Right kidney (tissue), 9 donors: Measurements from ENCODE around the gene KLHDC1.
A peak's percentile ranks its signal among the peaks of the same experiment; 100 is the strongest.
"Not testable (repeated sequence)": the region's sequence is repeated elsewhere in the genome, so short reads cannot be mapped to it uniquely, and the experiment has no call there.

Experiments
- DNase-seq: peaks from one replicate; pipeline ENCODE4 v3.0.0-alpha.2; 2016
- long read RNA-seq, 8 donors: transcript quantifications; one replicate each; lab custom pipeline, GENCODE V29; 2026

Gene KLHDC1, protein sequence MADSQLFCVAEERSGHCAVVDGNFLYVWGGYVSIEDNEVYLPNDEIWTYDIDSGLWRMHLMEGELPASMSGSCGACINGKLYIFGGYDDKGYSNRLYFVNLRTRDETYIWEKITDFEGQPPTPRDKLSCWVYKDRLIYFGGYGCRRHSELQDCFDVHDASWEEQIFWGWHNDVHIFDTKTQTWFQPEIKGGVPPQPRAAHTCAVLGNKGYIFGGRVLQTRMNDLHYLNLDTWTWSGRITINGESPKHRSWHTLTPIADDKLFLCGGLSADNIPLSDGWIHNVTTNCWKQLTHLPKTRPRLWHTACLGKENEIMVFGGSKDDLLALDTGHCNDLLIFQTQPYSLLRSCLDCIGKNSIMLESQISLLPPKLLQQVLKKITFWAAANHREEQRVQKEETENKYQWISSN
- long read RNA-seq, donor 1, partial matches to known transcripts, result 0 of 1 reads
- long read RNA-seq, donor 1, other reads (novel, unspliced or antisense), result 0 of 1 reads
- long read RNA-seq, donor 2, result 0 reads
- long read RNA-seq, donor 3, result 0 reads
- long read RNA-seq, donor 4, partial matches to known transcripts, result 0 of 1 reads
- long read RNA-seq, donor 4, other reads (novel, unspliced or antisense), result 0 of 1 reads
- long read RNA-seq, donor 5, result 0 reads
- long read RNA-seq, donor 6, result 0 reads
- long read RNA-seq, donor 7, result 0 reads
- long read RNA-seq, donor 8, result 0 reads

GRCh38 chr14:49692811-49693734 is at the start of gene KLHDC1:
Gene KLHDC1, plus strand, starts transcription at chr14:49693120. Its CDS starts 75 bp downstream, at chr14:49693195.
- peak; percentile 94 for DNase-seq

GRCh38 chr14:49653508-49653907 is 39.4 kb upstream of the KLHDC1 start:
- no peak for DNase-seq

DNA sequence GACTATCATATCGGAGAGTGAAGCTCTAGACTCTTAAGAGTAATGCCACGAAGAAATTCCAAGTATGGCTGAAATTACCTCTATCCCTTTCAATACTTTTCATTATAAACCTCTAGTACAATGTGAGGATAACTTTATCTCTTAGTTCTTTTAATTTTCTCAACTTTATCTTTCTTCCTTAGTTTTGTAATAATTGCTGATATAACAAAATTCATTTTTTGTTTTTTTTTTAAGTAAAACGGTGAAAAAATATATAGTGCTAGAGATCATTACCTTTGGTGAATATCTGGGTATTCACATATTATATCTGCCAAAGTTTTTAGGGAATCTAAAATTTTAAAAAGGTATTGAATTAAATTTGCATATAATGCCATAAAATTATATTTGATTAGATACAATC is 38.4 kb upstream of the KLHDC1 start:
- DNase-seq, result no peak

DNA sequence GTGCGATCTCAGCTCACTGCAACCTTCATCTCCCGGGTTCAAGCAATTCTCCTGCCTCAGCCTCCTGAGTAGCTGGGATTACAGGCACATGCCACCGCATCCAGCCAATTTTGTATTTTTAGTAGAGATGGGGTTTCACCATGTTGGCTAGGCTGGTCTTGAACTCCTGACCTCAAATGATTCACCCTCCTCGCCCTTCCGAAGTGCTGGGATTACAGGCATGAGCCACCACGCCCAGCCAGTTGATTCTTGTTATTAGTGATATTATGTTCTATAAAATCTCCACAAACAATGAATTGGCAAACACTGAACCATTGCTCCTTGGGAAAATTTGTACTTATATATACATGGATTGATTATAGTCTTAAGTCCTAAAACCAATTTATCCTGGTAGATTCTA is 35.4 kb upstream of the KLHDC1 start:
- not testable (repeated sequence) for DNase-seq

DNA sequence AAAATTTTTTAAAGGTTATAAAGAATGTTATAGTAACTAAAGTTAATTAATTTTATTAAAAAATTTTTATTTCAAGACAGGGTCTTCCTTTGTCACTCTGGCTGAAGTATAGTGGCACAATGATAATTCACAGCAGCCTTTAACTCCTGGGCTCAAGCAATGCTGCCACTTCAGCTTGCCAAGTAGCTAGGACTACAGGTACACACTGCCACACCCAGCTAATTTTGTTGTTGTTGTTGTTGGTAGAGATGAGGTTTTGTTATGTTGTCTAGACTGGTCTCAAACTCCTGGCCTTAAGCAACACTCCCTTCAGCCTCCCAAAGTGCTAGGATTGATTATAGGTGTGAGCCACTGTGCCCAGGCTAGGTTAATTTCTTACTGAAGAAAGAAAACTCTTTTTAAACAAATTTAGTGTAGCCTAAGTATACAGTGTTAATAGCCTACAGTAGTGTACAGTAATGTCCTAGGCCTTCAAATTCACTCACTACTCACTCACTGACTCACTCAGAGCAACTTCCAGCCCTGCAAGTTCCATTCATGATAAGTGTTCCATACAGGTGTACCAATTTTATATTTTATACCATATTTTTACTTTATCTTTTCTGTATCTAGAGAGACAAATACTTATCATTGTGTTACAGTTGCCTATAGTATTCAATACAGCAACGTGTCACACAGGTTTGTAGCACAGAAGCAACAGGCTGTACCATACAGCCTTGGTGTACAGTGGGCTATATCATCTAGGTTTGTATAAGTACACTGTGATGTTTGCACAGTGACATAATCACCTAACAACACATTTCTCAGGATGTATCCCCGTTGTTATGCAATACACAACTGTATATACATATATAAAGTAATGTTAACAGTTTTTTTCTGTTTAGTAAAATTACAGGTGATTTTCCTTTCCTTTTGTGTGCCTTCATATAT is 33.1 kb upstream of the KLHDC1 start:
- no peak for DNase-seq

GRCh38 chr14:49670475-49670874 is 22.4 kb upstream of the KLHDC1 start:
- no peak for DNase-seq

GRCh38 chr14:49673586-49673985 is 19.3 kb upstream of the KLHDC1 start:
- no peak for DNase-seq

- DNase-seq, result no peak
Measured at GRCh38 chr14:49677643-49678042, 15.3 kb upstream of the KLHDC1 start.

DNA sequence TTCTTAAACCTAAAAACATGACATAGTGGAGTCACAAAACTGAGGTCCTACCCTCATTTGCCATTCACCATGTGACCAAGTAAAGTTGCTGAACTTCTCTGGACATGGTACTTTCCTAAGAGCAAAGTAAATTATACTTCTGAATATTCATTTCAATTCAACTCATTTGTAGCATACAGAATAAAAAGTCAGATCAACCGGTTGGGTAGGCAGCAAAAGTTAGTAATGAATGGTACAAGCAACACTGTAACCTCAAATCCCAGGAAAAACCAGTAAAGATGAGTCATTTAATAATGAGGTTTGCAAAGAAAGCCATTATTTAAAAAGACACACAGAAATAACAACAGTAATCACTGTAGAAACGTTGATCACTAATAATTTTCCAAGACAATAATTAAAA is 13.6 kb upstream of the KLHDC1 start:
- no peak for DNase-seq

GRCh38 chr14:49686425-49686824 is 6.5 kb upstream of the KLHDC1 start:
- no peak for DNase-seq

DNA sequence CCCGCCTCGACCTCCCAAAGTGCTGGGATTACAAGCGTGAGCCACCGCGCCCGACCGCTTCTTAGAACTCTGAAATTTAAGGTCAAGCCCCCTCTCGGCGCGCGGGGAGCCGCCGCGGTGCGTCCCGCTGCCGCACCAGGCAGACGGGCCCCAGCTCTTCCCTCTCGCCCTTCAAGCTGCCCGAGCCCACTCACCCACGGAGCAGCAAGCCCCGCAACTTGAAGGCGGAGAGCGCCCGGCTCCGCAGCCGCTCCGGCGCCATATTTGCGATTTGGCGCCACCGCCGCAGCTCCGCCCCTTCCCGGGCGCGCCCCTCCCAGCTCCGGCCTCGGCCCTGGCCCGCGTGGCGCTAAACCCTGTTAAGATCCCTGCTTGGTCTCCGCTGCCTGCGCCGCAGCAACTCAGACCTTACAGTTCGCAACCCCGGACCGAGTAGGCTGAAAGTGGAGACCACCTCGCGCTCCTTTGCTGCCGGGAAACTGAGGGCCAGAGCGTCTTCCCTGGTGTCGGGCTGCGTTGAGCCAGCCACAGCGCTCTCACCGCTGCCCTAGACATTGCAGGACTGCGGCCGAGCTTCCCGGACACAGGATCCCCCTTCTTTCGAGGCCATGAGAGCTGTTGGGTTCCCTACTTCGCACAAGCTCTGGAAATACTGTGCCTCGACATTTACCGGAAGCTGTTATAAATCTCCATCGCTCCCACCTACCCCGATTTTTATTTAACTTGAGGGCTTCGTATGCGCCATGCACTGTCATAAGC is 4.8 kb upstream of the KLHDC1 start, which contains the start of gene POLE2:
POLE2 (minus strand) TSS at position 273 of the 759 bp plus-strand sequence; CDS start at position 262, 11 bp downstream.
- peak; percentile 98 for DNase-seq

DNA sequence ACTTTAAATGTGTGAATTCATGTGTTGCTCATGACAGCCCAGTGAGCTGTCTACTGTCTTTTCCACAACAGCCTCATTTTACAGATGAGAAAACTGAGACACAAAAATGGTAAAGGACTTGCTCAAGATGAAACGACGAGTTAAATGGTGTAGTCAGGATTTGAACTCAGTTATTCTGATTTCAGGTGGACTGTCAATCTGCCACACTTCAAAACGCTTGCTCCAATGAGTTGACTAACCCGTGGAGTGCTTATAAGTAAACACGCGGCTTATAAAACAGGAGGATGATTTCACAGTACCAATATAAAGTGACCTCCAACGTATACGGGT is 4.3 kb upstream of the KLHDC1 start:
- peak; percentile 16 for DNase-seq

- DNase-seq, result no peak
Measured at GRCh38 chr14:49691031-49691430, 1.9 kb upstream of the KLHDC1 start.

- DNase-seq, result peak; percentile 28
Measured at GRCh38 chr14:49692193-49692757, 645 bp upstream of the KLHDC1 start.

DNA sequence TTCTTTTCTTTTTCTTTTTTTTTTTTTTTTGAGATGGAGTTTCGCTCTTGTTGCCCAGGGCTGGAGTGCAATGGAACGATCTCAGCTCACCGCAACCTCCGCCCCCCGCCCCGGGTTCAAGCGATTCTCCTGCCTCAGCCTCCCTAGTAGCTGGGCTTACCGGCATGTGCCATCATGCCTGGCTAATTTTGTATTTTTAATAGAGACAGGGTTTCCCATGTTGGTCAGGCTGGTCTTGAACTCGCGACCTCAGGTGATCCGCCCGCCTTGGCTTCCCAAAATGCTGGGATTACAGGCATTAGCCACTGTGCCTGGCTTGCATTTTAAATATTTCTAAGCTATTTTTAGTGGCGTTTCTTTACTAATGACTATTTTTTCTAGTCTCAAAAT is 810 bp downstream of the KLHDC1 start:
- DNase-seq, result not testable (repeated sequence)

- DNase-seq, result no peak
Measured at GRCh38 chr14:49702725-49703124, 9.8 kb downstream of the KLHDC1 start.

DNA sequence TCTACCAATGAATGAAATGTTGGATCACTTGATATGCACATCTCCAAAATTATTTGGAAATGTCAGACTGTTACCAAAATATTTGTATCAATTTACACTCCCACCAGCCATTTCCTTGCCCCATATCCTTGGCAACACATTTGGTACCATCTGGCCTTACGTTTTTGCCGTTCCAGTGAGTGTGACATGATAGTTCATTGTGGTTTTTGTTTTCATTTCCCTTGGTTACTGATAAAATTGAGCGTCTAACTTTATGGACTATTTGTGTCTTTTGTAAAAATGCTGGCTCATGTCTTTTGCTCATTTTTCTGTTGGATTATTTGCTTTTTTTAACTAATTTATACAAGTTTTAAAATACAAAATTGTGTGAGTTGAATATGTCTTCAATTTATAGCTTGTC is 11.0 kb downstream of the KLHDC1 start:
- no peak for DNase-seq

DNA sequence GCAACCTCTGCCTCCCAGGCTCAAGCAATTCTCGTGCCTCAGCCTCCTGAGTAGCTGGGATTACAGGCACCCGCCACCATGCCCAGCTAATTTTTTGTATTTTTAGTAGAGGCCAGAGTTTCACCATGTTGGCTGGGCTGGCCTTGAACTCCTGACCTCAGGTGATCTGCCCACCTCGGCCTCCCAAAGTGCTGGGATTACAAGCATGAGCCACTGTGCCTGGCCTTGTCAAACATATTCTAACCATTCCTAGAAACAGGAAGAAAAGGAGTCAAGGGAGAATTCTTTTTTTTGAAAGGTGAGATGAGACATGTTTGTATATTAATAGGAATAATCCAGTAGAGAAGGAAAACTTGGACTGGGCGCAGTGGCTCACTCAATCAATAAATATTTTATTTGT is 11.6 kb downstream of the KLHDC1 start:
- not testable (repeated sequence) for DNase-seq

DNA sequence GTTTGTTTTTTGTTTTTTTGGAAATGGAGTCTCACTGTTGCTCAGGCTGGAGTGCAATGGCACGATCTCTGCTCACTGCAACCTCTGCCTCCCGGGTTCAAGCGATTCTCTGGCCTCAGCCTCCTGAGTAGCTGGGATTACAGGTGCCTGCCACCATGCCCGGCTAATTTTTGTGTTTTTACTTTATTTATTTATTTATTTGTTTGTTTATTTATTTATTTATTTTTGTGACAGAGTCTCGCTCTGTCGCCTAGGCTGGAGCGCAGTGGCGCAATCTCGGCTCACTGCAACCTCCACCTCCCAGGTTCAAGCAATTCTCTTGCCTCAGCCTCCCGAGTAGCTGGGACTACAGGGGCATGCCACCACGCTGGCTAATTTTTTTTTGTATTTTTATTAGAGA is 18.1 kb downstream of the KLHDC1 start:
- DNase-seq, result not testable (repeated sequence)

DNA sequence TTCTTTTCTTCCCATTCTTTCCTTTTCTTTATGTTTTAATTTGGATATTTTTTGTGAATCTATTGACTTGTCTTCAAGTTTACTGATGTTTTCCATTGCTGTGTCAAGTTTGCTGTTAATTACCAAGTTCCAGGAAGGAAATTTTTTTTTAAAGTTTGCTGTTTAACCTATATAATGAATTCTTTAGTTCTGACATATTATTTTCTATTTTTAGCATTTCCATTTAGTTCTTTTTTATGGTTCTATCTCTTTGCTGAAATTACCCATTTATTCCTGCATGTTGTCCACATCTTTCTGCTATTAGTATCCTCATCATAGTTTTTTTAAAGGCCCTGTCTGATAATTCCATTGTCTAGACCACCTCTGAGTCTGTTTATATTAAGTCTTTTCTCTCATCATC is 27.8 kb downstream of the KLHDC1 start:
- DNase-seq, result no peak
